ENCODE results near the gene SERTAD4. TPM values are rescaled to one million over a fixed set of nuclear protein-coding genes. Genes with fewer than 3 reads are reported as not detected.

SERTAD4 gene
- total and polyA plus RNA-seq, 2 of the 8 experiments (the other 6 are each of a cell fraction or from before 2014, with no cell fraction given) = 0.54 to 3.2 TPM

DNA sequence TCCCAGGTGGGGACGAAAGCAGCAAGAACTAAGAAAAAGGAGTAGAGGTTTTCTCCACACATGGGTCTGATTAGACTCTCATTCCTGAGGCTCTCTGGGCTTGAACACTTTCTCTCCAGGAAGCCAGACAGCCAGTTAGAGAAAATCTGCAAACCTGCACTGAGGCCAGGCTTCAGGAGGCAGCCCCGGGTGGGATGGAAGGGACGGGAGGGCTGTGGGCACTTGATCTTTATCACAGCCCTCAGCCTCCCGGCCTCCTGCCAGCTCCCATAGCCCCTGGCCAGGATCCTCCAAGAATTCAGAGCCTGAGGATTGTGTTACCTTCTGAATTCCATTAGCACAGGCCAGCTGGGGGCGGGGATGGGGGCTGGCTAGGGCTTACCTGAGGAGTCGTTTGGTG, 40.1 kb downstream of the SERTAD4 start:
- ChIA-PET CTCF (ENCODE audit: partially characterized antibody) (interaction anchor here (0.7 to 2.6 kb wide), 9 partner anchors 8 to 56 kb away, joined by 3 to 12 read pairs (median 6); no protein-coding TSS in a partner anchor), POLR2A (ENCODE audit: partially characterized antibody) (interaction anchor here (1.2 to 3.4 kb wide), 4 partner anchors 12 to 101 kb away, joined by 5 to 17 read pairs (median 9); no protein-coding TSS in a partner anchor)
- WGBS, 2 experiments (ENCODE audit: extremely low coverage in 1 of 2, insufficient coverage in 1 of 2, insufficient read length in 1 of 2, insufficient replicate concordance in 2 of 2, low coverage in 1 of 2, low lambda C conversion rate in 2 of 2, missing lambda C conversion rate in 1 of 2) = 54% methylated on average over 6 of the region's 6 CpGs; no CpG with 5 or more reads in 1 of the 2 experiments

More for the DNA sequence above, 40.1 kb downstream of the SERTAD4 start:
- Histone ChIP-seq H2BK12ac (ENCODE audit: low read depth, low read length) (no peak overlapping the region), H2BK120ac (replicated peaks; ENCODE audit: low read depth, low read length) (no peak overlapping the region), H3K27me3 (replicated peaks in 1 of 4; ENCODE audit: control insufficient read depth in 3 of 4, extremely low read depth in 1 of 4, insufficient read depth in 3 of 4, low read length in 3 of 4) (no peaks in the 10 kb centered on the region), H3K9me3 (ENCODE audit: insufficient read depth in 2 of 2, low read depth in 1 of 2, low read length in 1 of 2) (no peaks in the 10 kb centered on the region), H2BK20ac (ENCODE audit: low read length) (no peak overlapping the region), H4K5ac (ENCODE audit: insufficient read length, low read depth, low read length) (no peak overlapping the region), H4K20me1 (replicated peaks in 1 of 2; ENCODE audit: control insufficient read depth in 1 of 2, insufficient read depth in 2 of 2, low read length in 2 of 2) (no peaks in the 10 kb centered on the region), H2BK15ac (ENCODE audit: low read length) (no peak overlapping the region), H3K79me2 (ENCODE audit: control insufficient read depth in 1 of 2, insufficient read depth in 2 of 2, low read length in 2 of 2) (no peaks in the 10 kb centered on the region), H2BK5ac (ENCODE audit: low read depth, low read length) (no peak overlapping the region; the same call in 1 of the 2 replicates), H3K56ac (replicated peaks; ENCODE audit: insufficient read length, low read depth, low read length) (no peak overlapping the region), H3K23ac (ENCODE audit: insufficient read length) (no peak overlapping the region), H3K14ac (ENCODE audit: insufficient read length) (no peak overlapping the region), H3K4me1 (replicated peaks in 1 of 4; ENCODE audit: control insufficient read depth in 3 of 4, insufficient read depth in 4 of 4, low read length in 3 of 4) (peaks cover 3 to 15% (median 10%) of the 10 kb centered on the region in 4 experiments; a peak in 6 of 7 replicates), H3K36me3 (ENCODE audit: control insufficient read depth in 2 of 4, insufficient read depth in 4 of 4, low read length in 3 of 4) (no peaks in the 10 kb centered on the region), H3K18ac (ENCODE audit: extremely low read depth, low read length) (peak overlapping the region; percentile 87; the same call in 1 of the 2 replicates), H3K27ac (ENCODE audit: low read depth, low read length) (no peak overlapping the region), H3K4ac (replicated peaks; ENCODE audit: insufficient read length, low read depth, low read length) (no peak overlapping the region), H4K91ac (replicated peaks; ENCODE audit: insufficient read length, low read length) (no peak overlapping the region), H3K9ac (replicated peaks in 1 of 4; ENCODE audit: extremely low read depth in 1 of 4, low read depth in 3 of 4, low read length in 3 of 4) (no peak overlapping the region), H3K79me1 (ENCODE audit: low read depth, low read length) (no peaks in the 10 kb centered on the region), H3K4me2 (ENCODE audit: insufficient read depth in 1 of 2, low read depth in 2 of 2, low read length in 2 of 2) (peak overlapping the region in 1 of 2 experiments; percentile 22; a peak in 1 of 4 replicates), H3K4me3 (ENCODE audit: extremely low read depth in 1 of 4, insufficient read depth in 2 of 4, low read depth in 3 of 4, low read length in 4 of 4) (no peak overlapping the region), H3K23me2 (ENCODE audit: low read depth, low read length) (no peaks in the 10 kb centered on the region), H2AK5ac (ENCODE audit: low read depth, low read length) (no peak overlapping the region), H4K8ac (ENCODE audit: extremely low read depth, insufficient read depth, low read length) (no peak overlapping the region), H2AFZ (ENCODE audit: low read length) (0 out of 2 replicates have a peak overlapping the region, but pooled peaks have one; percentile 70)
- FAIRE-seq (peak; percentile 60), DNase-seq (ENCODE audit: low read depth in 1 of 2, low spot score in 2 of 2) (peak in 1 of 2 experiments; percentile 61)
- TF ChIP-seq TBP (IDR thresholded peaks at IDR 0.05; ENCODE audit: low read depth, low read length) = peak; percentile 69
- no peak for TF ChIP-seq PHF8 (conservative IDR thresholded peaks at IDR 0.05; ENCODE audit: low read depth, low read length)
- TF ChIP-seq RAD21 (IDR thresholded peaks at IDR 0.05 in 1 of 2, conservative IDR thresholded peaks at IDR 0.05 in 1 of 2; ENCODE audit: low read depth in 2 of 2, low read length in 2 of 2) = 0 out of 4 replicates have a peak, but pooled peaks of 1 of the 2 experiments have one; percentile 6

Data from H1 (cell line).